Fibroblast of the aortic adventitia (primary cell): Measurements from ENCODE around the gene FANCB. TPM values are rescaled to one million over a fixed set of nuclear protein-coding genes. Genes with fewer than 3 reads are reported as not detected.

Experiments
- DNase-seq: peaks from one replicate; pipeline ENCODE4 v3.0.0-alpha.2; 2010; ENCODE audit warnings: low read depth
- H3K4me3 ChIP-seq: 2 replicates; pipeline ENCODE4 v1.5.1; 2011; ENCODE audit warnings: low read depth, mild to moderate bottlenecking, control low read depth, low read length, moderate library complexity
- CTCF ChIP-seq: IDR thresholded peaks from 2 replicates; pipeline ENCODE4 v1.5.1; 2011; ENCODE audit warnings: mild to moderate bottlenecking, low read length, control low read depth, inconsistent platforms; ENCODE audit not compliant: insufficient read depth
- total RNA-seq: library from RNA; depleted of rRNA; stranded (reverse); fragments of >200 nt; gene quantifications from 2 replicates; pipeline ENCODE4 v1.2.3, GENCODE V29; 2012; ENCODE audit warnings: low replicate concordance

The FANCB gene
- total RNA-seq, 1 donor = 12.7 TPM

GRCh38 chrX:14829643-14830042 lies 43.2 kb downstream of the FANCB start:
- no peak for TF ChIP-seq CTCF
- no peak overlapping the region for H3K4me3 ChIP-seq
- DNase-seq = peak; percentile 4

GRCh38 chrX:14826319-14826718 lies 46.5 kb downstream of the FANCB start:
- no peak for TF ChIP-seq CTCF
- DNase-seq = no peak
- no peak overlapping the region for H3K4me3 ChIP-seq

GRCh38 chrX:14825851-14826250 lies 47.0 kb downstream of the FANCB start:
- TF ChIP-seq CTCF = no peak
- peak; percentile 28 for DNase-seq

GRCh38 chrX:14819769-14820168 lies 53.1 kb downstream of the FANCB start:
- no peak overlapping the region for H3K4me3 ChIP-seq
- DNase-seq = no peak
- no peak for TF ChIP-seq CTCF

More at GRCh38 chrX:14825851-14826250, 47.0 kb downstream of the FANCB start:
- H3K4me3 ChIP-seq = no peak overlapping the region

- H3K4me3 ChIP-seq = no peak overlapping the region
- no peak for TF ChIP-seq CTCF
- DNase-seq = no peak
Observed at GRCh38 chrX:14817571-14817970, 55.3 kb downstream of the FANCB start.

- no peak overlapping the region for H3K4me3 ChIP-seq
- TF ChIP-seq CTCF = no peak
- DNase-seq = peak; percentile 48
Observed at GRCh38 chrX:14802943-14803710, 69.7 kb downstream of the FANCB start.

- no peak overlapping the region for H3K4me3 ChIP-seq
- peak; percentile 23 for DNase-seq
- TF ChIP-seq CTCF = no peak
Observed at GRCh38 chrX:14801136-14801535, 71.7 kb downstream of the FANCB start.
